CD4-positive, alpha-beta T cell treated with Interleukin-17A for 1 hour (primary cell): Measurements from ENCODE around the gene MC1R.
A peak's percentile ranks its signal among the peaks of the same experiment; 100 is the strongest.
"Not testable (repeated sequence)": the region's sequence is repeated elsewhere in the genome, so short reads cannot be mapped to it uniquely, and the experiment has no call there.

ENCODE experiments used
- DNase-seq: peaks from one replicate; pipeline ENCODE4 v3.0.0-alpha.2; 2020

Gene MC1R

GRCh38 chr16:89914642-89915285 lies 3.9 kb upstream of the MC1R start:
- DNase-seq, result not testable (repeated sequence)

DNA sequence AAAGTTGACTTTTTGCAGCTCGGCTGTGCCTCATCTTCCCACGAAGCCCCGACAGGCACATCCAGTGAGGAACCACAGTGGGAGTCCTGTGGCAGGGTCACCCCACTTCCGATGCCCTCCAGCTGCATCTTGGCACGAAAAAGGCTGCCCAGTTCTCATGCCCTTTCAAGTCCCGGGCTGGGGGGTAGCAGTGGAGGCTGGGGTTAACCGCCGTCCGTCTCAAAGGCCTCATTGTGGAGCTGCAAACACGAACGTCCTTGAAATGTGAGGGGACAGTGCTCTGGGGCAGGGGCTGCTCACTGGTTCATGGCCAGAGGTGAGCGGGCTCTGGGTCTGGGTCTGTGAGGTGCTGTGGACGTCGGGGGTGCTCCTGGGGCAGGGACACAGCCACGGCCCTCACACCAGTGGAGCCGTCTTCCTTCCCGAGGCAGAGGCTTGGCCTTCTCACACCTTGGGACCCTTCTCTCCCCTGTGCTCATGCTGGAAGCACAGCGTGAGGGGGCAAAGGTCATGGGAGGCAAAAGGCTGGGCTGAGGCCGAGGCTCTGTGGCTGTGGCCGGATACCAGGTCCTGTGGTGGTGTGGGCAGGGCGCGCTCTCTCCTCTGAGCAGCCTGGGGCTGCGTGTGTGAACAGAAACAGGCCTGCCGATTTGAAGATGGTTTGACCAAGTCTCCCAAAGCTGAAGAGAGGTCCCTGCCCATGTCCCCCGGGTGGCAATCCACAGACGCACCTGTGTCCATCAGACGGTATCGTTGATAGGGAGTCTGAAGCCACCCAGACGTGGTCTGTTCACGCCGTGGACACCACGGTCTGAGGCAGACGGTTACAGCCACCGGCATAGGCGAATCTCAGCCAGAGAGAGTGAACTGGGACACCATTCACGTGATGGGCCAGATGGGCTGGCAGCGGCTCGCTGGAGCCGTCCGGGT lies 3.1 kb upstream of the MC1R start:
- DNase-seq, result no peak

GRCh38 chr16:89917773-89918452 lies 749 bp upstream of the MC1R start:
- DNase-seq, result peak; percentile 83

GRCh38 chr16:89919535-89920406 lies 1.1 kb downstream of the MC1R start:
- DNase-seq, result no peak

- DNase-seq, result no peak
Observed at GRCh38 chr16:89920723-89921122, 2.1 kb downstream of the MC1R start.

DNA sequence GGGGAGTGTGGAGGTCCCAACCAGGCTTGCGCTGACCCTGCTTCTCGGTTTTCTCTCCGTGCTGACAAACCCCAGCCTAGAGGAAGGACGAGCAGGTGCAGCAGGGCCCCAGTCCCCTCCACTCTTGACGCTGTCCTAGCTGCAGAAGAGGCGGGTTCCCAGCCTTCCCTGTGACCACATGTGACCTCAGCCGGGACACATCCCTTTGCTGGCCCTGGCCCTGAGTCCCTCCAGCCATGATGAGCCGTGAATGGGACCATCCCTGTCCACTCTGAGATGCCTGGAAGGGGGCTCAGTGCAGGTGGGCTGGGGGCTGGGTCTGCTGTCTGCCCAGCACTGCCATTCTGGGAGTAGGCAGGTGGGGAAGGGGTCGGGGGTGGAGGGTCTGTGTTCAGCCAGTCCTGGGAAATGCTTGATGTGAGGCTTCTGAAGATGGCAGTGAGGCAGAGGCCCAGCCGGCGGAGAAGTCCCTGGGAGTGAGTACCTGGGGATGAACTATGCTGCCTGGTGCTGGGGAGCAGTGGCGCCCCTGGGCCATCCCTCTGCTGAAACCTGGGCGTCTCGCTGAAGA lies 2.6 kb downstream of the MC1R start:
- no peak for DNase-seq

DNA sequence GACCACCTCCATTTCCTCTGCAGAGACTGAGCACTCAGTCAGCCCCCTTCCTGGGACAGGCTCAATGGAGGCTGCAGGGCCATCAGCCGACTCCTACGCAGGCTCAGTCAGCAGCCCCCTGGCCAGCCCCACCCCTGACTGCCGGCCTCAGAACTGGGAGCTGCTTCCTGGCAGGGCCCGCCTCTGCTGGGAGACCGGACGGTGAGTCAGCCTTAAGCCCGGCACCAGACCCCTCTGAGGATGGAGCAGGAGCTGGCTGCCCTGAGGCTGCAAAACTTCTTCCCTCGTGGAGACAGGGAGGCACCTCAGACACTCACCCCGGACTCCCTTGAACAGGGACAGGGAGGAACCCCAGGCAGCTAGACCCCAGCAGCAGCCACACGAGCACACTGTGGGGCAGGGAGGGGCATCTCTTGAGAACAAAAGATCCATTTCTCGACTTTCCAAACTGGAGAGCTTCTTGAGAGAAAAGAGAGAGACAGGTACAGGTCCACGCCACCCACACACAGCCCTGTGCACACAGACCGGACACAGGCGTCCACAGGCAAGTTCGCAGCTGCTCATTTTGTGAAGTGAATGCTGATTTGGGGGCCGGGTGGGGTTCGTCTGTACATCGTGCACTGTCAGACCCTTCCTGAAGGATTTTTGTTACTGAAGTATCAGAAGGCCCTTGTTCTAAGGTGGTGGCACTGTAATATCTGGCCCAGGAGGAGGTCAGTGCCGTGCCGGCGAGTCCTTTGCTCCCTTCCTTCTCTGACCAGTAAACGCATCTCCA lies 3.2 kb downstream of the MC1R start:
- no peak for DNase-seq

DNA sequence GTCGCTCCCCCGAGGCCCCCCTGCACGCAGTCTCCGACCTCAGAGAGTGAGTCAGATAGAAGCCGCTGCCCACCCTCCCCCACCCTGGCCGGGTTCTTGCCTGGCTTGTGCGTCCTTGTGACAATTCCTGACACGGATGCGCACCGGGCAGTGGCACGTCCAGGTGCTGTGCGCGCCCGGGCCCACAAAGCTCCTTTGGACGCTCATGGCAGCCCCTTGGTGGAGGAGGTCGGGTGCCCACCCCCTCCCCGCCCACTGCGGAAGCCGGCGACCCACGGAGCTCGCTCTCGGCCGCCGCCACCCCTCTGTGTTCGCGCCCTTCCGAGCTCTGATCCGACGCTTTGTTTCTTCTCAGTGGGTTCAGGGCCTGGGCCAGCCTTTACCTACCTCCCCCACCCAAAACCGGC lies 3.8 kb downstream of the MC1R start:
- DNase-seq, result no peak

- peak; percentile 30 for DNase-seq
Observed at GRCh38 chr16:89922884-89923639, 4.4 kb downstream of the MC1R start, which contains the start of gene TUBB3. Gene TUBB3 (plus strand): TSS chr16:89923342. CDS start chr16:89923402, 60 bp downstream.

DNA sequence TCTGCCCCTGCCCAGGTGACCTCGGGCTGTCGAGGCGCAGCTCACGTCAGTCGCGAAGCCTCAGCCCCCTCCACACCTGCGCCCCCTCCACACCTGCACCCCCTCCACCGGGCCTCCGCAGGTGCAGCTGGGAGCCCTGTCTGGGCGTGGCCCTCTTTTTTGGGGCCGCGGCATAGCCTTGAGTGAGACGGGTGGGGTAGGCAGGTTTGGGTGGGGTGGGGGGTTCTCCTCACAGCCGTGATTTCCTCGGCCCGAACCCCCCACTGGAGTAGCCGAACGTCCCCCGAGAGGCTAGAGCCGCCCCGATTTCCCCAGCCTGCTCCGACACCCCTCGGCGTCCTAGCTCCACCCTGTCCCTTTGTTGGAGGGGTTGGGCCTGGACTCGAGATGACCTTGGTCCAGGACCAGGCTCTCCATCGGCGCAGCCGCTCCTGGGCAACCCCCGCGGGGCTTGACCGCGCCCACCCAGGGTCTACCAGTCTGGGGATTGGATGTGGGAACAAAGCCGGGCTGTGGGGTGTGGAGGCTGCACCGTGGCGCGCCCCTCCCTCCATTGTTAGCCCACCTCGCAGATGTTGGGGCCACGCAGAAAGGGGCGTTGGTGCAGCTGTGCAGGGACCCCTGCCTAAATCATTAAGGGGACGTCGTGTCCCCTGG lies 5.1 kb downstream of the MC1R start:
- DNase-seq, result no peak

- peak; percentile 42 for DNase-seq
Observed at GRCh38 chr16:89924297-89924924, 5.7 kb downstream of the MC1R start.

DNA sequence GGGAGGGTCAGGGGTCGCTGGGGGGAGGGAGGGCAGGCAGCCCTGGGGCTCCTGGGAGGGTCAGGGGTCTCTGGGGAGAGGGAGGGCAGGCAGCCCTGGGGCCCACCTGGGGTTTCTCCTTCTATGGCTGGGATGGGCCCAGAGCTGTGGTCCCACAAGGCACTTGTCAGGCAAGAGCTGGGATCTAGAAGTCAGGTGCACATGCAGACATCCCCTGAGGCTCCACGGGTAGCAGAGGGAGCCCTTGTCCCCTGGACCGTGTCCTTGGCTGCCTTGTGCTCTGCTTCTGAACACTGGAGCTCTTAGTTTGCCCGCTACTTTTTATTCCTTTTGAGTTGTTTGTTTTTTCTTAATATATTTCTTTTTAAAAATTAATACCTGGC lies 6.3 kb downstream of the MC1R start:
- DNase-seq, result no peak

- no peak for DNase-seq
Observed at GRCh38 chr16:89925596-89926079, 7.0 kb downstream of the MC1R start.

DNA sequence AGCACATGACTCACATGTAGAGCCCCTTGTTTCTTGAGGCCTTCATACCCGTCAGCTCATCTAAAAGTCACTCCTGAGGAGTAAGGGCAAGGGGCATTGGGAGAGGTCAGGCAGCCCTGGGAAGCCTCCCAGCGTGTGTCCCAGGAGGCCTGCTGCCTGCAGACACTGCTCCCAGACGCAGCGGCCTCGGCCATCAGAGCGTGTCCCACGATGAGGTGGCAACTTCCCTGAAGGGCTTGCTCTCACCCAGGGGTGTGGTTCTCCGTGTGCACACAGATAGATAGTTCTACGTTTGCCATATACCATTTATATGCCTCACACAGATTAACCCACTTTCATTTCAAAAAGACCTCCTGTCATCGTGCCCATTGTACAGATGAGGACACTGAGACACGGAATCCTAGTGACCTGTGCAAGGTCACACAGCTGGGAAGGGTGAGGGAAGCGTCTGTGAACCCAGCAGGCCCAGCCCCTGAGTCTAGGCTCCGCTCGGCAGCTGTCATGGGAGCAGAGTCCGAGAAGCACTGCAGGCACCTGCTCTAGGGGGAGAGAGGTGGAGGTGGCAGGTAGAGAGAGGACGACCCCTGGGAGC lies 12.7 kb downstream of the MC1R start:
- no peak for DNase-seq

DNA sequence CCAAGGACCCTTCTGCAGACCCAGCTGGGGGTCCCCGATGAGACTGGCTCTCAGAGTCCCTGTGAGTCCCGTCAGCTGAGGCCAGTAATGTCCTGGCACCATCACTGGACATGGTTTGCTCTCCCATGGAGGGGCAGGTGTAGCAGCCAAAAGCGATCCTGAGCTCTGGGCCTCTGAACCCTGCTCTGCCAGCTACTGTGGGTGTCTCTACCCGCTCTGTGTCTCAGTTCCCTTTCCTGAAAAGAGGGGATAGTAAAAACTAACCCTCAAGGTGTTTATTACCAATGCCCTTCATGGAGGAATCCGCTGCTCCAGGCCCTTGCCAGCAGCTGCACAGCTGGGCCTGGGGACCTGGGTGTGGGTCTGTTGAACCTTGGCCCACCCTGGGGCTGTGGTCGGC lies 13.3 kb downstream of the MC1R start:
- no peak for DNase-seq

DNA sequence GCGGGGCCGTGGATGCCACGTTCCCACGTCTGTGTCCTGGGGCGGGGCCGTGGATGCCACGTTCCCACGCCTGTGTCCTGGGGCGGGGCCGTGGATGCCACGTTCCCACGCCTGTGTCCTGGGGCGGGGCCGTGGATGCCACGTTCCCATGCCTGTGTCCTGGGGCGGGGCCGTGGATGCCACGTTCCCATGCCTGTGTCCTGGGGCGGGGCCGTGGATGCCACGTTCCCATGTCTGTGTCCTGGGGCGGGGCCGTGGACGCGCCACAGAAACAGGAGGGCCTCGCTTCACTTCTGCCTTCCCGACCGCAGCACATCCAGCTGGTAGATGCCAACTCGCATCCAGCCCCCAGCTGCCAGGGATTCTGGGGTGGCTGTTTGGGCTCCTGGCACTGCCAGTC lies 15.4 kb downstream of the MC1R start:
- not testable (repeated sequence) for DNase-seq

DNA sequence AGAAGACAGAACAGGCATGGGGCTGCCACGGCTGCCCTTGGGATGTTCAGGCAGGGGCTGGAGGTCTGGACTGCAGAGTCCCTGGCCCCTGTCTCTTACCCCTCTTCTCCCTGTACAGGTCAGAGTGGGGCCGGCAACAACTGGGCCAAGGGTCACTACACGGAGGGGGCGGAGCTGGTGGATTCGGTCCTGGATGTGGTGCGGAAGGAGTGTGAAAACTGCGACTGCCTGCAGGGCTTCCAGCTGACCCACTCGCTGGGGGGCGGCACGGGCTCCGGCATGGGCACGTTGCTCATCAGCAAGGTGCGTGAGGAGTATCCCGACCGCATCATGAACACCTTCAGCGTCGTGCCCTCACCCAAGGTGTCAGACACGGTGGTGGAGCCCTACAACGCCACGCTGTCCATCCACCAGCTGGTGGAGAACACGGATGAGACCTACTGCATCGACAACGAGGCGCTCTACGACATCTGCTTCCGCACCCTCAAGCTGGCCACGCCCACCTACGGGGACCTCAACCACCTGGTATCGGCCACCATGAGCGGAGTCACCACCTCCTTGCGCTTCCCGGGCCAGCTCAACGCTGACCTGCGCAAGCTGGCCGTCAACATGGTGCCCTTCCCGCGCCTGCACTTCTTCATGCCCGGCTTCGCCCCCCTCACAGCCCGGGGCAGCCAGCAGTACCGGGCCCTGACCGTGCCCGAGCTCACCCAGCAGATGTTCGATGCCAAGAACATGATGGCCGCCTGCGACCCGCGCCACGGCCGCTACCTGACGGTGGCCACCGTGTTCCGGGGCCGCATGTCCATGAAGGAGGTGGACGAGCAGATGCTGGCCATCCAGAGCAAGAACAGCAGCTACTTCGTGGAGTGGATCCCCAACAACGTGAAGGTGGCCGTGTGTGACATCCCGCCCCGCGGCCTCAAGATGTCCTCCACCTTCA lies 16.2 kb downstream of the MC1R start:
- no peak for DNase-seq

DNA sequence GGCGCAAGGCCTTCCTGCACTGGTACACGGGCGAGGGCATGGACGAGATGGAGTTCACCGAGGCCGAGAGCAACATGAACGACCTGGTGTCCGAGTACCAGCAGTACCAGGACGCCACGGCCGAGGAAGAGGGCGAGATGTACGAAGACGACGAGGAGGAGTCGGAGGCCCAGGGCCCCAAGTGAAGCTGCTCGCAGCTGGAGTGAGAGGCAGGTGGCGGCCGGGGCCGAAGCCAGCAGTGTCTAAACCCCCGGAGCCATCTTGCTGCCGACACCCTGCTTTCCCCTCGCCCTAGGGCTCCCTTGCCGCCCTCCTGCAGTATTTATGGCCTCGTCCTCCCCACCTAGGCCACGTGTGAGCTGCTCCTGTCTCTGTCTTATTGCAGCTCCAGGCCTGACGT lies 17.0 kb downstream of the MC1R start:
- not testable (repeated sequence) for DNase-seq
